ENCODE data around the gene COL26A1. TPM values are rescaled to one million over a fixed set of nuclear protein-coding genes. Genes with fewer than 3 reads are reported as not detected.
"Not testable (repeated sequence)": the region's sequence is repeated elsewhere in the genome, so short reads cannot be mapped to it uniquely, and the experiment has no call there.

The COL26A1 gene
- polyA plus RNA-seq, 1 donor from 2014 or later, result 36.6 TPM

DNA sequence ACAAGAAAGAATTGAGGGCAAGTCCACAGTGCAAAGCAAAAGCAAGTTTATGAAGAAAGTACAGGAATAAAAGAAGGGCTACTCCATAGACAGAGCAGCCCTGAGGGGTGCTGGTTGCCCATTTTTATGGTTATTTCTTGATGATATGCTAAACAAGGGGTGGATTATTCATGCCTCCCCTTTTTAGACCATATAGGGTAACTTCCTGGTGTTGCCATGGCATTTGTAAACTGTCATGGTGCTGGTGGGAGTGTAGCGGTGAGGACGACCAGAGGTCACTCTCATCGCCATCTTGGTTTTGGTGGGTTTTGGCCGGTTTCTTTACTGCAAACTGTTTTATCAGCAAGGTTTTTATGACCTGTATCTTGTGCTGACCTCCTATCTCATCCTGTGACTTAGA, 128.8 kb downstream of the COL26A1 start:
- not testable (repeated sequence) for H3K79me2 ChIP-seq (replicated peaks; ENCODE audit: insufficient read depth, low read length); H3K27ac ChIP-seq (ENCODE audit: low read length); H4K20me1 ChIP-seq (ENCODE audit: insufficient read depth); H3F3A ChIP-seq (ENCODE audit: insufficient read depth, low read length, poor library complexity, severe bottlenecking); H3K9me3 ChIP-seq (ENCODE audit: low read length); H3K4me3 ChIP-seq (ENCODE audit: low read length); H2AFZ ChIP-seq (ENCODE audit: low read depth, low read length); H3K9me2 ChIP-seq (ENCODE audit: insufficient read depth, low read length); H3K9ac ChIP-seq (ENCODE audit: low read length); H3K4me2 ChIP-seq (ENCODE audit: low read length); H3K27me3 ChIP-seq (ENCODE audit: insufficient read depth, low read depth, low read length); H3K36me3 ChIP-seq (ENCODE audit: insufficient read depth, low read length)

DNA sequence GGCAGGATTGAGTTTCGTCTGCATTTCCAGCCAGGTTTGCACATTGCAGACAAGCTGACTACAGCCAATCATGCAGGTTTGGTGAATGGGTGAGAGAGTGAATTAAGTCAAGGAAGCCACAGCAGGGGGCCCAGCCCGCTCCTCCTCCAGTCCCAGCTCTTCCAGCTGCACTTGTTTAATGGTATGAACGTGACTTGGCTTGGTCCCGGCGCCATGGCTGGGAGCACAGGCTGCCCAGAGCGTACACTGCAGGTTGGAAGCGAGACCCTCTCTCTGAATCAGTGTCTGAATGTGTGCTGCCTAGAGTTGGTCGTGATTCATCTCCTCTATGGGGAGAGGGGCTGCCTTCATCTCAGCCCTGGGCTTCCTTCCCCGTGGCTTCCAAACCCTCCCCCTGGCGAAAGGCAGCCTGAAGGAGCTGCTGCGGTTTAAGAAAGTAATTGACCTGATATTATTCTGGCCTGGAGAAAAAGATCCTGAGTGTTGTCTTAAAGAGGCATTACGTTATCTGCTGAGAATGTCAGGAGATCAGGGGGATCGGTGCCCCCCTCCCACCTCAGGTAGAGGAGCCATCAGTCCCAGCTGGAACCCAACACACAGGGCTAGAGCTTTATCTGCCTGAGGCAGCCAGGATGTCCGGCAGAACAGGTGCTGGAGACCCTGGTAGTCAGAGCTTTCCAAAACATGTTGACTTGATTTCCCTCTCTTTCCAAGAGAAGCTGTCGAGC, 132.1 kb downstream of the COL26A1 start:
- Histone ChIP-seq H3K9ac (ENCODE audit: low read length) (no peak overlapping the region), H3K9me3 (ENCODE audit: low read length) (no peaks in the 10 kb centered on the region), H3F3A (ENCODE audit: insufficient read depth, low read length, poor library complexity, severe bottlenecking) (no peaks in the 10 kb centered on the region), H3K36me3 (ENCODE audit: insufficient read depth, low read length) (no peaks in the 10 kb centered on the region), H2AFZ (ENCODE audit: low read depth, low read length) (no peak overlapping the region), H3K27ac (ENCODE audit: low read length) (no peak overlapping the region), H3K27me3 (ENCODE audit: insufficient read depth, low read depth, low read length) (no peaks in the 10 kb centered on the region), H4K20me1 (ENCODE audit: insufficient read depth) (no peaks in the 10 kb centered on the region), H3K4me3 (ENCODE audit: low read length) (no peak overlapping the region), H3K79me2 (replicated peaks; ENCODE audit: insufficient read depth, low read length) (no peaks in the 10 kb centered on the region), H3K4me2 (ENCODE audit: low read length) (no peak overlapping the region), H3K9me2 (ENCODE audit: insufficient read depth, low read length) (no peaks in the 10 kb centered on the region)
- TF ChIP-seq TAF1 (IDR thresholded peaks at IDR 0.05; ENCODE audit: low read depth) (no peak), EZH2 (IDR thresholded peaks at IDR 0.05; ENCODE audit: borderline replicate concordance, insufficient read depth, low read length, poor library complexity, severe bottlenecking) (no peak), EP300 (conservative IDR thresholded peaks at IDR 0.05; ENCODE audit: poor library complexity, severe bottlenecking) (no peak), MXI1 (conservative IDR thresholded peaks at IDR 0.05; ENCODE audit: poor library complexity, severe bottlenecking) (no peak), SMC3 (conservative IDR thresholded peaks at IDR 0.05; ENCODE audit: poor library complexity) (no peak), POLR2AphosphoS5 (IDR thresholded peaks at IDR 0.05) (no peak), RAD21 (conservative IDR thresholded peaks at IDR 0.05) (no peak)
- TF ChIP-seq, protein P1, sequence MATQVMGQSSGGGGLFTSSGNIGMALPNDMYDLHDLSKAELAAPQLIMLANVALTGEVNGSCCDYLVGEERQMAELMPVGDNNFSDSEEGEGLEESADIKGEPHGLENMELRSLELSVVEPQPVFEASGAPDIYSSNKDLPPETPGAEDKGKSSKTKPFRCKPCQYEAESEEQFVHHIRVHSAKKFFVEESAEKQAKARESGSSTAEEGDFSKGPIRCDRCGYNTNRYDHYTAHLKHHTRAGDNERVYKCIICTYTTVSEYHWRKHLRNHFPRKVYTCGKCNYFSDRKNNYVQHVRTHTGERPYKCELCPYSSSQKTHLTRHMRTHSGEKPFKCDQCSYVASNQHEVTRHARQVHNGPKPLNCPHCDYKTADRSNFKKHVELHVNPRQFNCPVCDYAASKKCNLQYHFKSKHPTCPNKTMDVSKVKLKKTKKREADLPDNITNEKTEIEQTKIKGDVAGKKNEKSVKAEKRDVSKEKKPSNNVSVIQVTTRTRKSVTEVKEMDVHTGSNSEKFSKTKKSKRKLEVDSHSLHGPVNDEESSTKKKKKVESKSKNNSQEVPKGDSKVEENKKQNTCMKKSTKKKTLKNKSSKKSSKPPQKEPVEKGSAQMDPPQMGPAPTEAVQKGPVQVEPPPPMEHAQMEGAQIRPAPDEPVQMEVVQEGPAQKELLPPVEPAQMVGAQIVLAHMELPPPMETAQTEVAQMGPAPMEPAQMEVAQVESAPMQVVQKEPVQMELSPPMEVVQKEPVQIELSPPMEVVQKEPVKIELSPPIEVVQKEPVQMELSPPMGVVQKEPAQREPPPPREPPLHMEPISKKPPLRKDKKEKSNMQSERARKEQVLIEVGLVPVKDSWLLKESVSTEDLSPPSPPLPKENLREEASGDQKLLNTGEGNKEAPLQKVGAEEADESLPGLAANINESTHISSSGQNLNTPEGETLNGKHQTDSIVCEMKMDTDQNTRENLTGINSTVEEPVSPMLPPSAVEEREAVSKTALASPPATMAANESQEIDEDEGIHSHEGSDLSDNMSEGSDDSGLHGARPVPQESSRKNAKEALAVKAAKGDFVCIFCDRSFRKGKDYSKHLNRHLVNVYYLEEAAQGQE (IDR thresholded peaks at IDR 0.05; ENCODE audit: borderline replicate concordance), result no peak
- TF ChIP-seq, protein P2, sequence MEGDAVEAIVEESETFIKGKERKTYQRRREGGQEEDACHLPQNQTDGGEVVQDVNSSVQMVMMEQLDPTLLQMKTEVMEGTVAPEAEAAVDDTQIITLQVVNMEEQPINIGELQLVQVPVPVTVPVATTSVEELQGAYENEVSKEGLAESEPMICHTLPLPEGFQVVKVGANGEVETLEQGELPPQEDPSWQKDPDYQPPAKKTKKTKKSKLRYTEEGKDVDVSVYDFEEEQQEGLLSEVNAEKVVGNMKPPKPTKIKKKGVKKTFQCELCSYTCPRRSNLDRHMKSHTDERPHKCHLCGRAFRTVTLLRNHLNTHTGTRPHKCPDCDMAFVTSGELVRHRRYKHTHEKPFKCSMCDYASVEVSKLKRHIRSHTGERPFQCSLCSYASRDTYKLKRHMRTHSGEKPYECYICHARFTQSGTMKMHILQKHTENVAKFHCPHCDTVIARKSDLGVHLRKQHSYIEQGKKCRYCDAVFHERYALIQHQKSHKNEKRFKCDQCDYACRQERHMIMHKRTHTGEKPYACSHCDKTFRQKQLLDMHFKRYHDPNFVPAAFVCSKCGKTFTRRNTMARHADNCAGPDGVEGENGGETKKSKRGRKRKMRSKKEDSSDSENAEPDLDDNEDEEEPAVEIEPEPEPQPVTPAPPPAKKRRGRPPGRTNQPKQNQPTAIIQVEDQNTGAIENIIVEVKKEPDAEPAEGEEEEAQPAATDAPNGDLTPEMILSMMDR (IDR thresholded peaks at IDR 0.05; ENCODE audit: poor library complexity, severe bottlenecking), result no peak

Data from neural cell (in vitro differentiated cells).